Measurements from ENCODE around the gene DACH1. TPM values are rescaled to one million over a fixed set of nuclear protein-coding genes. Genes with fewer than 3 reads are reported as not detected.

DACH1 gene
- total RNA-seq, 2 experiments from 2014 or later, result not detected

DNA sequence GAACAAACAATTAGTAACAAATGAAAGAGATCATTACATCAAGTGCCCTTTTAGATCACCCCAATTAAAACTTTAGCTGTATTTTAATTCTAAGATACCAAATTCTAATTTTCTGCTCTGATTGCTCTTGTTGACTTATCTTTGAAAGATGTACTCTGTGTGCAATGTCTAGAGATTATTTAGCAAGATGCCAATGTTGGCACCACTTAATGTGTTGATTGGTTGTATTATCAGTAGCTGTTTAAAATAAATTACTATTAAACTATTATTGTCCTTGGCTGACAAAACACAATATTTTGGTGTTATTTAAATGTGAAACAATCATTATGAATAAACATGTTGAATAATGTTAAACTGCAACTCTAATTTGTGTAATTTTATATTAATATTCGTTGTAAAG, 386.0 kb downstream of the DACH1 start:
- TF ChIP-seq, protein P1, sequence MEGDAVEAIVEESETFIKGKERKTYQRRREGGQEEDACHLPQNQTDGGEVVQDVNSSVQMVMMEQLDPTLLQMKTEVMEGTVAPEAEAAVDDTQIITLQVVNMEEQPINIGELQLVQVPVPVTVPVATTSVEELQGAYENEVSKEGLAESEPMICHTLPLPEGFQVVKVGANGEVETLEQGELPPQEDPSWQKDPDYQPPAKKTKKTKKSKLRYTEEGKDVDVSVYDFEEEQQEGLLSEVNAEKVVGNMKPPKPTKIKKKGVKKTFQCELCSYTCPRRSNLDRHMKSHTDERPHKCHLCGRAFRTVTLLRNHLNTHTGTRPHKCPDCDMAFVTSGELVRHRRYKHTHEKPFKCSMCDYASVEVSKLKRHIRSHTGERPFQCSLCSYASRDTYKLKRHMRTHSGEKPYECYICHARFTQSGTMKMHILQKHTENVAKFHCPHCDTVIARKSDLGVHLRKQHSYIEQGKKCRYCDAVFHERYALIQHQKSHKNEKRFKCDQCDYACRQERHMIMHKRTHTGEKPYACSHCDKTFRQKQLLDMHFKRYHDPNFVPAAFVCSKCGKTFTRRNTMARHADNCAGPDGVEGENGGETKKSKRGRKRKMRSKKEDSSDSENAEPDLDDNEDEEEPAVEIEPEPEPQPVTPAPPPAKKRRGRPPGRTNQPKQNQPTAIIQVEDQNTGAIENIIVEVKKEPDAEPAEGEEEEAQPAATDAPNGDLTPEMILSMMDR (conservative IDR thresholded peaks at IDR 0.05; ENCODE audit: low read length), result no peak
- TF ChIP-seq EZH2phosphoT487 (IDR thresholded peaks at IDR 0.05; ENCODE audit: borderline replicate concordance, low read depth, low read length), result no peak
- Histone ChIP-seq H3K9me2 (ENCODE audit: insufficient read depth, low read length) (no peaks in the 10 kb centered on the region), H3K36me3 (ENCODE audit: insufficient read depth, low read length) (no peaks in the 10 kb centered on the region), H3K4me2 (ENCODE audit: low read length) (no peak overlapping the region), H3K79me2 (ENCODE audit: insufficient read depth, low read depth, low read length) (no peaks in the 10 kb centered on the region), H3K4me1 (ENCODE audit: insufficient read depth, low read length, poor library complexity, severe bottlenecking) (no peaks in the 10 kb centered on the region), H2AFZ (ENCODE audit: low read length) (no peak overlapping the region), H3K4me3 (ENCODE audit: low read depth, low read length, poor library complexity, severe bottlenecking) (no peak overlapping the region), H3K9me3 (ENCODE audit: low read length) (no peaks in the 10 kb centered on the region), H4K20me1 (ENCODE audit: insufficient read depth, low read length) (no peaks in the 10 kb centered on the region), H3K27ac (ENCODE audit: low read depth, low read length, poor library complexity, severe bottlenecking) (no peak overlapping the region)
- intact Hi-C loops (cut with micrococcal nuclease; ENCODE audit: unreplicated experiment), result no loop called here
- no peak for DNase-seq (ENCODE audit: low spot score)
- no TSS peak for BruUV-seq (replicated peaks)
- CTCF ChIA-PET (ENCODE audit: unreplicated experiment), result no interaction called here
- POLR2A ChIA-PET, result interaction anchor here (0.5 to 0.7 kb wide), 3 partner anchors 1402 to 1667 kb away, joined by 3 to 4 read pairs (median 3); no protein-coding TSS in a partner anchor

DNA sequence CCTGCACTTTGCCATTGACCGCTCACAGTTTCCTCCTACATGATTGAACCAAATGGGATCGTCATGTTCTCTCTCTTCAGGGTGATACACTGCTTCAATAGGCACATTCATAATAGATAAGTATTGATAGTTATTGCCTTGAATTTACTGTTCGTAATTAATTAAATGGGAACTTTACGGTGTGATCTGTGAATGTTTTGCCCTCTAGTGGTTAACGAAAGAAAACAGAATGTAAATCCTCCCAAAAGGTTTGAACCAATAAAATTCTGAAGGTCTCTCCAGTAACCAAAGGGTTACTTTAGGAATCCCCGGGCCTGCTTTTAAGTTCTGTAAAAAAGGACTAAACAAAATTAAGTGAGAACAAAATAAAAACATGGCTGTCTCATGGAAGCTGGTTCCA, 389.3 kb downstream of the DACH1 start:
- no peaks in the 10 kb centered on the region for H3K4me1 ChIP-seq (ENCODE audit: insufficient read depth, low read length, poor library complexity, severe bottlenecking)
- no peaks in the 10 kb centered on the region for H3K9me3 ChIP-seq (ENCODE audit: low read length)
- no peak overlapping the region for H3K4me2 ChIP-seq (ENCODE audit: low read length)
- DNase-seq (ENCODE audit: low spot score), result no peak
- ChIA-PET POLR2A (no interaction called here), CTCF (ENCODE audit: unreplicated experiment) (no interaction called here)
- H3K79me2 ChIP-seq (ENCODE audit: insufficient read depth, low read depth, low read length), result no peaks in the 10 kb centered on the region
- H3K4me3 ChIP-seq (ENCODE audit: low read depth, low read length, poor library complexity, severe bottlenecking), result no peak overlapping the region
- H2AFZ ChIP-seq (ENCODE audit: low read length), result no peak overlapping the region
- no peaks in the 10 kb centered on the region for H3K9me2 ChIP-seq (ENCODE audit: insufficient read depth, low read length)
- BruUV-seq (replicated peaks), result no TSS peak
- no peaks in the 10 kb centered on the region for H3K36me3 ChIP-seq (ENCODE audit: insufficient read depth, low read length)
- intact Hi-C loops (cut with micrococcal nuclease; ENCODE audit: unreplicated experiment), result no loop called here
- H4K20me1 ChIP-seq (ENCODE audit: insufficient read depth, low read length), result no peaks in the 10 kb centered on the region
- no peak for TF ChIP-seq EZH2phosphoT487 (IDR thresholded peaks at IDR 0.05; ENCODE audit: borderline replicate concordance, low read depth, low read length)
- TF ChIP-seq, protein P1 (conservative IDR thresholded peaks at IDR 0.05; ENCODE audit: low read length), result peak; percentile 77
- no peak overlapping the region for H3K27ac ChIP-seq (ENCODE audit: low read depth, low read length, poor library complexity, severe bottlenecking)

DNA sequence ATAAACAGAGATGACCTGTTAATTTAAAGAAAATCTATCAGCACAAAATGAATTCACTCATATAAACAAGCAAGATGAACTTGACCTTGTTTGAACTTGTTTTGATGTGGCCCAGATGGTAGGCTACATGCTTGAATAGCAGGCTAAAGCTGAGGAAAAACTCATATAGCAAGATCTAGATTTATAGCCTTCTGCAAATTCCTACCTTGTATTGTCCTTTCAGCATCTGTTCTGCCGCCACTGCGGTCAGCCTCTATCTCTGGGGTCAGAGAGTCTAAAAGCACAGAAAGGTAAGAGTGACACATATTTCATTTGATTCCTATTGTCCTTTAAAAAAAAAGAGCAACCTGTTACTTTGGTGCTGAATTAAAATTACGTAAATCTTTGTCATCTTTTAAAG, 392.1 kb downstream of the DACH1 start:
- ChIA-PET POLR2A (no interaction called here), CTCF (ENCODE audit: unreplicated experiment) (no interaction called here)
- H2AFZ ChIP-seq (ENCODE audit: low read length), result no peak overlapping the region
- no peaks in the 10 kb centered on the region for H3K9me3 ChIP-seq (ENCODE audit: low read length)
- no TSS peak for BruUV-seq (replicated peaks)
- intact Hi-C loops (cut with micrococcal nuclease; ENCODE audit: unreplicated experiment), result no loop called here
- no peaks in the 10 kb centered on the region for H3K79me2 ChIP-seq (ENCODE audit: insufficient read depth, low read depth, low read length)
- H3K36me3 ChIP-seq (ENCODE audit: insufficient read depth, low read length), result no peaks in the 10 kb centered on the region
- no peak overlapping the region for H3K4me2 ChIP-seq (ENCODE audit: low read length)
- H3K9me2 ChIP-seq (ENCODE audit: insufficient read depth, low read length), result no peaks in the 10 kb centered on the region
- H3K4me3 ChIP-seq (ENCODE audit: low read depth, low read length, poor library complexity, severe bottlenecking), result no peak overlapping the region
- no peaks in the 10 kb centered on the region for H4K20me1 ChIP-seq (ENCODE audit: insufficient read depth, low read length)
- TF ChIP-seq EZH2phosphoT487 (IDR thresholded peaks at IDR 0.05; ENCODE audit: borderline replicate concordance, low read depth, low read length), result no peak
- TF ChIP-seq, protein P1 (conservative IDR thresholded peaks at IDR 0.05; ENCODE audit: low read length), result no peak
- H3K4me1 ChIP-seq (ENCODE audit: insufficient read depth, low read length, poor library complexity, severe bottlenecking), result no peaks in the 10 kb centered on the region
- H3K27ac ChIP-seq (ENCODE audit: low read depth, low read length, poor library complexity, severe bottlenecking), result no peak overlapping the region
- DNase-seq (ENCODE audit: low spot score), result no peak

Measured in OCI-LY7 (cell line).